Measurements from ENCODE around the gene FBXW7. TPM values are rescaled to one million over a fixed set of nuclear protein-coding genes. Genes with fewer than 3 reads are reported as not detected.

FBXW7 gene
- total and polyA plus RNA-seq, 2 donors from 2014 or later = 5.5 to 64.0 TPM

- no peaks in the 10 kb centered on the region for H3K36me3 ChIP-seq (ENCODE audit: control insufficient read depth in 2 of 3, insufficient read depth in 3 of 3, low read length in 3 of 3)
- TF ChIP-seq CTCF (IDR thresholded peaks at IDR 0.05; ENCODE audit: borderline replicate concordance, extremely low read depth, insufficient read depth) = no peak
- no peaks in the 10 kb centered on the region for H3K27me3 ChIP-seq (ENCODE audit: control insufficient read depth, insufficient read depth, low read length)
- intact Hi-C loops (cut with DNase I) = no loop called here
- no peaks in the 10 kb centered on the region for H3K4me1 ChIP-seq (ENCODE audit: control insufficient read depth in 2 of 3, insufficient read depth in 2 of 3, low read depth in 1 of 3, low read length in 3 of 3)
- H3K9ac ChIP-seq (ENCODE audit: low read length in 3 of 3) = no peak overlapping the region
- H3K9me3 ChIP-seq (ENCODE audit: control insufficient read depth in 2 of 3, insufficient read depth in 1 of 3, low read length in 3 of 3) = no peaks in the 10 kb centered on the region
- H3K4me3 ChIP-seq (ENCODE audit: low read length in 3 of 3) = no peak overlapping the region
- no peak overlapping the region for H3K27ac ChIP-seq (ENCODE audit: low read depth in 2 of 2, low read length in 2 of 2)
- FAIRE-seq (no peak), DNase-seq (no peak)
Observed at GRCh38 chr4:152289541-152289940, 246.4 kb downstream of the FBXW7 start.

GRCh38 chr4:152283801-152284470, 252.0 kb downstream of the FBXW7 start:
- intact Hi-C loops (cut with DNase I) = no loop called here
- no peaks in the 10 kb centered on the region for H3K9me3 ChIP-seq (ENCODE audit: control insufficient read depth in 2 of 3, insufficient read depth in 1 of 3, low read length in 3 of 3)
- no peak for FAIRE-seq

GRCh38 chr4:152281822-152282221, 254.1 kb downstream of the FBXW7 start:
- H3K27ac ChIP-seq (ENCODE audit: low read depth in 2 of 2, low read length in 2 of 2) = no peak overlapping the region
- FAIRE-seq = no peak
- no peak for TF ChIP-seq CTCF (IDR thresholded peaks at IDR 0.05; ENCODE audit: borderline replicate concordance, extremely low read depth, insufficient read depth)
- intact Hi-C loops (cut with DNase I) = no loop called here
- no peaks in the 10 kb centered on the region for H3K36me3 ChIP-seq (ENCODE audit: control insufficient read depth in 2 of 3, insufficient read depth in 3 of 3, low read length in 3 of 3)
- no peak for DNase-seq
- no peaks in the 10 kb centered on the region for H3K27me3 ChIP-seq (ENCODE audit: control insufficient read depth, insufficient read depth, low read length)
- no peak overlapping the region for H3K4me3 ChIP-seq (ENCODE audit: low read length in 3 of 3)
- H3K9ac ChIP-seq (ENCODE audit: low read length in 3 of 3) = no peak overlapping the region
- H3K9me3 ChIP-seq (ENCODE audit: control insufficient read depth in 2 of 3, insufficient read depth in 1 of 3, low read length in 3 of 3) = no peaks in the 10 kb centered on the region
- H3K4me1 ChIP-seq (ENCODE audit: control insufficient read depth in 2 of 3, insufficient read depth in 2 of 3, low read depth in 1 of 3, low read length in 3 of 3) = peaks cover 2 to 13% (median 13%) of the 10 kb centered on the region in 3 donors

More at GRCh38 chr4:152283801-152284470, 252.0 kb downstream of the FBXW7 start:
- no peak for DNase-seq
- no peaks in the 10 kb centered on the region for H3K36me3 ChIP-seq (ENCODE audit: control insufficient read depth in 2 of 3, insufficient read depth in 3 of 3, low read length in 3 of 3)
- H3K4me3 ChIP-seq (ENCODE audit: low read length in 3 of 3) = no peak overlapping the region
- H3K27me3 ChIP-seq (ENCODE audit: control insufficient read depth, insufficient read depth, low read length) = no peaks in the 10 kb centered on the region
- H3K9ac ChIP-seq (ENCODE audit: low read length in 3 of 3) = no peak overlapping the region
- no peak for TF ChIP-seq CTCF (IDR thresholded peaks at IDR 0.05; ENCODE audit: borderline replicate concordance, extremely low read depth, insufficient read depth)
- no peak overlapping the region for H3K27ac ChIP-seq (ENCODE audit: low read depth in 2 of 2, low read length in 2 of 2)
- peaks cover 0 to 8% (median 6%) of the 10 kb centered on the region in 3 donors for H3K4me1 ChIP-seq (ENCODE audit: control insufficient read depth in 2 of 3, insufficient read depth in 2 of 3, low read depth in 1 of 3, low read length in 3 of 3)
